H1 (cell line): ENCODE results near the gene POLDIP2. TPM values are rescaled to one million over a fixed set of nuclear protein-coding genes. Genes with fewer than 3 reads are reported as not detected.

Experiments used
- CTCF ChIA-PET: fragments of 300-600 bp; sonication (Branson Sonifier 250); formaldehyde crosslinking; loops from one replicate; lab custom pipeline; 2021; ENCODE audit not compliant: partially characterized antibody; lab: Charles Lee
- POLR2A ChIA-PET: fragments of 300-600 bp; sonication (Branson Sonifier 250); formaldehyde crosslinking; loops from one replicate; lab custom pipeline; 2021; ENCODE audit warnings: inconsistent platforms; ENCODE audit not compliant: partially characterized antibody; lab: Charles Lee
- DNase-seq, 2 experiments: peaks; one replicate each; pipeline versions ENCODE4 v3.0.0 to v3.0.0-alpha.2; 2010 to 2022; ENCODE audit warnings: low spot score in 2 of 2, low read depth in 1 of 2, mixed read lengths in 1 of 2
- FAIRE-seq: peaks from 2 replicates; lab custom pipeline; 2011; peaks lifted over from hg19 to GRCh38; lab: Jason Lieb, UNC
- H2AFZ ChIP-seq: 2 replicates; pipeline ENCODE4 v1.8.1; 2012; ENCODE audit warnings: low read length, inconsistent platforms
- H2AK5ac ChIP-seq: 2 replicates; pipeline ENCODE4 v1.6.1; 2013; ENCODE audit warnings: low read depth, low read length
- H2BK120ac ChIP-seq: replicated peaks from 2 replicates; pipeline ENCODE3; 2013; ENCODE audit warnings: low read depth, low read length, inconsistent platforms
- H2BK12ac ChIP-seq: 2 replicates; pipeline ENCODE4 v1.6.1; 2013; ENCODE audit warnings: low read depth, low read length
- H2BK15ac ChIP-seq: 2 replicates; pipeline ENCODE4 v1.6.1; 2013; ENCODE audit warnings: low read length
- H2BK20ac ChIP-seq: 2 replicates; pipeline ENCODE4 v1.6.1; 2013; ENCODE audit warnings: low read length
- H2BK5ac ChIP-seq: 2 replicates; pipeline ENCODE4 v1.6.1; 2013; ENCODE audit warnings: low read depth, low read length
- H3K14ac ChIP-seq: 2 replicates; pipeline ENCODE4 v1.6.1; 2013; ENCODE audit warnings: inconsistent platforms; ENCODE audit not compliant: insufficient read length
- H3K18ac ChIP-seq: 2 replicates; pipeline ENCODE4 v1.6.1; 2013; ENCODE audit warnings: low read length; ENCODE audit errors: extremely low read depth
- H3K23ac ChIP-seq: 2 replicates; pipeline ENCODE4 v1.6.1; 2013; ENCODE audit warnings: inconsistent platforms; ENCODE audit not compliant: insufficient read length
- H3K23me2 ChIP-seq: 2 replicates; pipeline ENCODE4 v1.6.1; 2013; ENCODE audit warnings: low read depth, low read length
- H3K27ac ChIP-seq: 2 replicates; pipeline ENCODE4 v1.6.1; 2011; ENCODE audit warnings: low read depth, low read length, inconsistent platforms
- H3K27me3 ChIP-seq, 4 experiments: replicated peaks in 1 of 4; 1 replicate in 1 of 4; 2 replicates in 3 of 4; pipeline versions ENCODE4 v1.6.1 to v1.8.1; 2011 to 2013; ENCODE audit warnings: low read length in 3 of 4, mild to moderate bottlenecking in 3 of 4, inconsistent platforms in 2 of 4, mixed read lengths in 2 of 4, moderate library complexity in 1 of 4; ENCODE audit not compliant: control insufficient read depth in 3 of 4, insufficient read depth in 3 of 4; ENCODE audit errors: extremely low read depth in 1 of 4
- H3K36me3 ChIP-seq, 4 experiments: 2 replicates each; pipeline versions ENCODE4 v1.6.1 to v1.8.1; 2011 to 2013; ENCODE audit warnings: mild to moderate bottlenecking in 4 of 4, low read length in 3 of 4, moderate library complexity in 2 of 4, control low read depth in 1 of 4, inconsistent platforms in 1 of 4; ENCODE audit not compliant: insufficient read depth in 4 of 4, control insufficient read depth in 2 of 4
- H3K4ac ChIP-seq: replicated peaks from 2 replicates; pipeline ENCODE3; 2013; ENCODE audit warnings: low read length, low read depth, mixed read lengths, inconsistent platforms; ENCODE audit not compliant: insufficient read length
- H3K4me1 ChIP-seq, 4 experiments: replicated peaks in 1 of 4; 1 replicate in 1 of 4; 2 replicates in 3 of 4; pipeline versions ENCODE4 v1.6.1 to v1.8.1; 2011 to 2013; ENCODE audit warnings: low read length in 3 of 4, inconsistent platforms in 2 of 4, mixed read lengths in 1 of 4; ENCODE audit not compliant: insufficient read depth in 4 of 4, control insufficient read depth in 3 of 4
- H3K4me2 ChIP-seq, 2 experiments: 2 replicates each; pipeline versions ENCODE4 v1.6.1 to v1.8.1; 2011 to 2013; ENCODE audit warnings: low read depth in 2 of 2, low read length in 2 of 2, control low read depth in 1 of 2, inconsistent platforms in 1 of 2, mild to moderate bottlenecking in 1 of 2; ENCODE audit not compliant: insufficient read depth in 1 of 2
- H3K4me3 ChIP-seq, 4 experiments: fragments of 200-600, 300-600 bp in 1 of 4; sonication (generic), shearing (Covaris generic), sonication (Bioruptor Twin) in 1 of 4; 2 replicates each; pipeline versions ENCODE4 v1.5.1 to v1.8.1; 2011 to 2016; ENCODE audit warnings: low read length in 4 of 4, low read depth in 3 of 4, control low read depth in 2 of 4, inconsistent platforms in 2 of 4, mild to moderate bottlenecking in 2 of 4, mixed read lengths in 1 of 4, moderate library complexity in 1 of 4; ENCODE audit not compliant: insufficient read depth in 2 of 4; ENCODE audit errors: extremely low read depth in 1 of 4
- H3K56ac ChIP-seq: replicated peaks from 2 replicates; pipeline ENCODE3; 2013; ENCODE audit warnings: low read depth, mild to moderate bottlenecking, mixed read lengths, low read length, inconsistent platforms; ENCODE audit not compliant: insufficient read length
- H3K79me1 ChIP-seq: 2 replicates; pipeline ENCODE4 v1.6.1; 2013; ENCODE audit warnings: low read depth, low read length, control low read depth
- H3K79me2 ChIP-seq, 2 experiments: 2 replicates each; pipeline versions ENCODE4 v1.6.1 to v1.8.1; 2012 to 2013; ENCODE audit warnings: low read length in 2 of 2, mild to moderate bottlenecking in 2 of 2, inconsistent platforms in 1 of 2; ENCODE audit not compliant: insufficient read depth in 2 of 2, control insufficient read depth in 1 of 2
- H3K9ac ChIP-seq, 4 experiments: replicated peaks in 1 of 4; 1 replicate in 1 of 4; 2 replicates in 3 of 4; pipeline versions ENCODE4 v1.6.1 to v1.8.1; 2011 to 2013; ENCODE audit warnings: low read depth in 3 of 4, low read length in 3 of 4, control low read depth in 2 of 4, mild to moderate bottlenecking in 2 of 4, moderate library complexity in 2 of 4, inconsistent platforms in 1 of 4; ENCODE audit errors: extremely low read depth in 1 of 4
- H3K9me3 ChIP-seq, 2 experiments: 2 replicates each; pipeline versions ENCODE4 v1.6.1 to v1.8.1; 2012 to 2013; ENCODE audit warnings: mild to moderate bottlenecking in 2 of 2, moderate library complexity in 2 of 2, control low read depth in 1 of 2, inconsistent platforms in 1 of 2, low read depth in 1 of 2, low read length in 1 of 2, mixed read lengths in 1 of 2; ENCODE audit not compliant: insufficient read depth in 2 of 2
- H4K20me1 ChIP-seq, 2 experiments: replicated peaks in 1 of 2; 2 replicates each; pipeline versions ENCODE3 to v1.8.1; 2011 to 2013; ENCODE audit warnings: inconsistent platforms in 2 of 2, low read length in 2 of 2, mild to moderate bottlenecking in 1 of 2; ENCODE audit not compliant: insufficient read depth in 2 of 2, control insufficient read depth in 1 of 2
- H4K5ac ChIP-seq: 2 replicates; pipeline ENCODE4 v1.6.1; 2013; ENCODE audit warnings: low read length, low read depth, mixed read lengths, inconsistent platforms; ENCODE audit not compliant: insufficient read length
- H4K8ac ChIP-seq: 2 replicates; pipeline ENCODE4 v1.8.0; 2013; ENCODE audit warnings: mild to moderate bottlenecking, moderate library complexity, low read length, inconsistent platforms; ENCODE audit not compliant: insufficient read depth; ENCODE audit errors: extremely low read depth
- H4K91ac ChIP-seq: replicated peaks from 2 replicates; pipeline ENCODE3; 2013; ENCODE audit warnings: low read length, mixed read lengths, inconsistent platforms; ENCODE audit not compliant: insufficient read length
- GABPA ChIP-seq: IDR thresholded peaks from 2 replicates; pipeline ENCODE4 v1.6.1; 2011; ENCODE audit warnings: mild to moderate bottlenecking, low read length, moderate library complexity, borderline replicate concordance; ENCODE audit not compliant: insufficient read depth
- POU5F1 ChIP-seq: IDR thresholded peaks from 2 replicates; pipeline ENCODE4 v1.6.1; 2011; ENCODE audit warnings: low read depth, mild to moderate bottlenecking, low read length, moderate library complexity
- SP4 ChIP-seq: IDR thresholded peaks from 2 replicates; pipeline ENCODE4 v1.6.1; 2012; ENCODE audit warnings: low read length, inconsistent platforms
- WGBS, 2 experiments: shearing (Covaris generic) in 1 of 2; methylation state at CpG; one replicate each; pipeline versions ENCODE4 v1.1.6 to v1.1.7; 2013 to 2015; ENCODE audit warnings: low lambda C conversion rate in 2 of 2, mixed read lengths in 2 of 2, inconsistent platforms in 1 of 2, low coverage in 1 of 2, missing lambda C conversion rate in 1 of 2; ENCODE audit not compliant: insufficient replicate concordance in 2 of 2, insufficient coverage in 1 of 2, insufficient read length in 1 of 2; ENCODE audit errors: extremely low coverage in 1 of 2, missing lambda C conversion rate in 1 of 2; 5-methylcytosine and 5-hydroxymethylcytosine counted together
- polyA plus RNA-seq, 7 experiments: library from polyadenylated mRNA; depleted of rRNA in 3 of 7; stranded (reverse) in 5 of 7; unstranded in 2 of 7; fragments of >200 nt in 5 of 7; fragments of 200-250 nt in 2 of 7; gene quantifications; 1 replicate in 5 of 7; 2 replicates in 1 of 7; 4 replicates in 1 of 7; pipeline versions ENCODE4 v1.2.1 to v1.2.3, GENCODE V29; 2011 to 2013; ENCODE audit warnings: missing spikeins in 2 of 7, mixed read lengths in 2 of 7
- total RNA-seq: library from RNA; stranded (reverse); fragmentation: NEBNext Ultra II Directional; extraction: Animal tissue kit (Norgen Biotek cat#: 25700); gene quantifications from 2 replicates; pipeline ENCODE4 v1.2.1, GENCODE V29; 2021

The POLDIP2 gene
- total and polyA plus RNA-seq, 2 of the 8 experiments (the other 6 are each of a cell fraction or from before 2014, with no cell fraction given), result 74.0 to 76.1 TPM

GRCh38 chr17:28326114-28326513, 31.2 kb downstream of the POLDIP2 start:
- Histone ChIP-seq H3K27ac (no peak overlapping the region), H2BK12ac (no peak overlapping the region), H4K8ac (no peak overlapping the region), H2AFZ (no peak overlapping the region), H3K9ac (no peak overlapping the region), H3K9me3 (no peaks in the 10 kb centered on the region), H2BK5ac (no peak overlapping the region), H3K23me2 (no peaks in the 10 kb centered on the region; the same call in 1 of the 2 replicates), H3K14ac (no peak overlapping the region), H3K4me2 (no peak overlapping the region), H2BK120ac (no peak overlapping the region), H2BK20ac (no peak overlapping the region), H3K23ac (no peak overlapping the region), H2BK15ac (no peak overlapping the region), H3K79me1 (0 out of 2 replicates have a peak, but pooled peaks cover 4% of the 10 kb centered on the region), H3K4me3 (no peak overlapping the region), H3K4me1 (peaks cover 0 to 3% (median 0%) of the 10 kb centered on the region in 4 experiments; a peak in 2 of 7 replicates), H4K20me1 (peaks cover 10 to 22% of the 10 kb centered on the region in 2 experiments), H3K18ac (no peak overlapping the region), H3K36me3 (peaks cover 10 to 41% (median 32%) of the 10 kb centered on the region in 4 experiments), H3K27me3 (no peaks in the 10 kb centered on the region), H4K5ac (no peak overlapping the region), H4K91ac (no peak overlapping the region), H3K56ac (no peak overlapping the region), H2AK5ac (no peak overlapping the region), H3K79me2 (peaks cover 24 to 57% of the 10 kb centered on the region in 2 experiments), H3K4ac (no peak overlapping the region)
- DNase-seq, result peak in 1 of 2 experiments; percentile 8
- 90% methylated on average over 7 of the region's 7 CpGs; no CpG with 5 or more reads in 1 of the 2 experiments for WGBS, 2 experiments
- FAIRE-seq, result no peak
- TF ChIP-seq GABPA (no peak), SP4 (no peak), POU5F1 (no peak)
- POLR2A ChIA-PET, result interaction anchor here (0.9 to 2.1 kb wide), 5 partner anchors 9 to 75 kb away, joined by 3 to 8 read pairs (median 3); partner anchors contain the start of genes IFT20, TNFAIP1 and VTN
- CTCF ChIA-PET, result interaction anchor here (1.3 kb wide), 1 partner anchor 8 kb away, joined by 4 read pairs; no protein-coding TSS in a partner anchor
